ENCODE data around the gene S100A10.
A peak's percentile ranks its signal among the peaks of the same experiment; 100 is the strongest.

The S100A10 gene

DNA sequence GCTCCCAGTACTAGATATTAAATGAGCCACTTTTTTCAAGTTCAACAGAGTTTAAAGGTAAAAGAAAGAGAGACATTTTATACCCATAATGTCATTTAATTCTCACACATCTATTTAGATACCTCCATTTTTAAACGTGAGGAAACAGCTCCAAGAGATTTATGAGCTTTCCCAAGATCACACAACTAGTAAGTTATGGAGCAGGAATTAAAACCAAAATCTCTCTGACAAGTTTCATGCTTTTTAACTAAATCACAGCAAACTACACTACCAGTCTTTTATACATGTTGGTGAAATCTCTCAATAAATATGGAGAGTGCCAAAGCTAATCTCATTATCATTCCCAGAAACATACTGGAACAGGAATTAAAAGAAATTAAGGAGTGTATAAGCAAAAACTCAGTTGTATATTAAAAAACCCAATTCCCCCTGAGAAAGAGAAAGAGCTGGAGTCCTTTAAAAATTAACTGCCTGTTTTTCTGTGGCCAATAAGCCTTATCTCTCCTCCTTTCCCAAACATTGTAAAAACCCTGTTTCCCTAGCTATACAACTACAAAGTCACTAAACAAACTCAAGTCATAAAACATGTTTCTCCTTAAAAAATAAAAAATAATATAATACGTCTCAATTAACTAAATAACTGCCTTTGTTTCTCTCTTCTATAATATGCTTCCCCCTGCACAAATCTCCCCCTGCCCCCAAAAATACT lies 57.6 kb downstream of the S100A10 start:
- no peak for DNase-seq (ENCODE audit: low spot score)

- DNase-seq (ENCODE audit: low spot score), result no peak
Measured at GRCh38 chr1:151935154-151935553, 58.5 kb downstream of the S100A10 start.

GRCh38 chr1:151934048-151934493 lies 59.6 kb downstream of the S100A10 start:
- DNase-seq (ENCODE audit: low spot score), result peak; percentile 70

Data from RKO (cell line).